Adrenal gland (tissue), 5 donors: ENCODE measurements around the gene SLC8A2.

Experiments
- CTCF ChIP-seq, 6 experiments: fragments of 450-650 bp in 4 of 6; fragments of 200-600 bp in 2 of 6; sonication (generic) in 1 of 6; IDR thresholded peaks; 1 replicate in 5 of 6; 2 replicates in 1 of 6; pipeline versions ENCODE4 v1.5.1 to v1.8.0; 2016 to 2021; ENCODE audit warnings: antibody characterized with exemption in 6 of 6, mild to moderate bottlenecking in 2 of 6, moderate library complexity in 1 of 6
- POLR2A ChIP-seq, 2 donors: fragments of 450-650 bp; IDR thresholded peaks; one replicate each; pipeline ENCODE4 v1.6.1; 2017; ENCODE audit warnings: antibody characterized with exemption in 2 of 2, mild to moderate bottlenecking in 2 of 2, moderate library complexity in 1 of 2
- donor health status: DM: no; HTN: no; CAD: no.

DNA sequence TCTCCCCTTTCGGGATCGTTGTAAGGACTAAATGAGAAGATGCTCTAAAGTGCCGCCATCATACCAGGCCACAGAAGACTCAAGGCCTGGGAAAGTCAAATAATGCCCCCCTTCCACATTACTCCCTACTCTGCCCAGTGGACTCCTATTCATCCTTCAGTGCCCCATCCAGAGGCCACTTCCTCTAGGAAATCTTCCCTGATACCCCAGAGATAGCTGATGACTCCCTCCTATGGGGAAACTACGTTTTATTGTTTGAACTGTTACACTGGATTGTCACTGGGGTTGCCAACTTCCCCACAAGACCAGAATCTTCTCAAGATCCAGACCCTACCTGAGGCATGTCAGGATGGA lies 66.5 kb downstream of the SLC8A2 start:
- TF ChIP-seq CTCF (IDR thresholded peaks at IDR 0.05) (no peak), POLR2A (IDR thresholded peaks at IDR 0.05) (no peak)
